GM19351 (cell line): Measurements from ENCODE around the gene ATE1.

Source experiments
- ATAC-seq: cut with Tn5 transposase; IDR thresholded peaks from one replicate; pipeline ENCODE4 v1.9.1; 2021; ENCODE audit warnings: mild to moderate bottlenecking, moderate library complexity; ENCODE audit not compliant: unreplicated experiment

ATE1 gene

GRCh38 chr10:121879476-121879875, 48.4 kb downstream of the ATE1 start:
- ATAC-seq: no peak

- ATAC-seq: no peak
Measured at GRCh38 chr10:121873236-121873635, 54.6 kb downstream of the ATE1 start.

- no peak for ATAC-seq
Measured at GRCh38 chr10:121870413-121870812, 57.4 kb downstream of the ATE1 start.

GRCh38 chr10:121865554-121865953, 62.3 kb downstream of the ATE1 start:
- ATAC-seq: no peak

- ATAC-seq: no peak
Measured at GRCh38 chr10:121864653-121865052, 63.2 kb downstream of the ATE1 start.

GRCh38 chr10:121864168-121864567, 63.7 kb downstream of the ATE1 start:
- ATAC-seq: no peak

- no peak for ATAC-seq
Measured at GRCh38 chr10:121862649-121863048, 65.2 kb downstream of the ATE1 start.

- no peak for ATAC-seq
Measured at GRCh38 chr10:121862042-121862441, 65.8 kb downstream of the ATE1 start.

GRCh38 chr10:121860810-121861209, 67.0 kb downstream of the ATE1 start:
- no peak for ATAC-seq

GRCh38 chr10:121854809-121855445, 72.9 kb downstream of the ATE1 start:
- no peak for ATAC-seq

GRCh38 chr10:121853950-121854349, 73.9 kb downstream of the ATE1 start:
- no peak for ATAC-seq

- ATAC-seq: no peak
Measured at GRCh38 chr10:121851786-121852185, 76.0 kb downstream of the ATE1 start.

- no peak for ATAC-seq
Measured at GRCh38 chr10:121848082-121848481, 79.7 kb downstream of the ATE1 start.

- ATAC-seq: no peak
Measured at GRCh38 chr10:121846555-121846954, 81.3 kb downstream of the ATE1 start.

- ATAC-seq: no peak
Measured at GRCh38 chr10:121845044-121845784, 82.6 kb downstream of the ATE1 start.

GRCh38 chr10:121844537-121844936, 83.3 kb downstream of the ATE1 start:
- no peak for ATAC-seq

- ATAC-seq: no peak
Measured at GRCh38 chr10:121843379-121843778, 84.5 kb downstream of the ATE1 start.

GRCh38 chr10:121841862-121842261, 86.0 kb downstream of the ATE1 start:
- no peak for ATAC-seq

- no peak for ATAC-seq
Measured at GRCh38 chr10:121838931-121839330, 88.9 kb downstream of the ATE1 start.

- ATAC-seq: no peak
Measured at GRCh38 chr10:121838149-121838548, 89.7 kb downstream of the ATE1 start.

- no peak for ATAC-seq
Measured at GRCh38 chr10:121836171-121836570, 91.7 kb downstream of the ATE1 start.

- ATAC-seq: no peak
Measured at GRCh38 chr10:121835376-121835775, 92.5 kb downstream of the ATE1 start.

GRCh38 chr10:121834757-121835156, 93.1 kb downstream of the ATE1 start:
- ATAC-seq: no peak
